ENCODE data around the gene UGT2A1.

DNA sequence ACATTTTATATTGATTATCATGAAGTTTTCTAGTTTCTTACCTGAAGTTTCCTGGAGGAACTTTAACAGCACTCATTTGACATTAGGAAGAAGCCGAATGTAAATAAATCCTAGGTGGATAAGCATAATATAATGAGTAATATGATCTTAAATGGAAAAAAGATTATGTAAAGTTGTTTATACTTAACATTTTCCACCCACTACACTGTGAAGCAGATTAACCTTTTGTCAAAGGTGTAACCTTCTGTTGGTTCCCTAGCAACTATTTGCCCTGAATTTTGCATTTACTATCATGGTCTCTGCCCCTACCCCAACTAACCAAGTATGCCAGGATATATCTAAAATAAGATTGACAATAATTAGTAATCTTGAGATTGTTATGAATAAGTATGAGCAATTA, at the start of gene UGT2A1:
- TF ChIP-seq FOXM1 (IDR thresholded peaks at IDR 0.05; ENCODE audit: borderline replicate concordance, low read depth) (no peak), ZBTB7A (IDR thresholded peaks at IDR 0.05; ENCODE audit: low read depth) (no peak), EP300 (IDR thresholded peaks at IDR 0.05; ENCODE audit: borderline replicate concordance) (no peak), YY1 (IDR thresholded peaks at IDR 0.05; ENCODE audit: low read depth) (no peak), NFIC (IDR thresholded peaks at IDR 0.05) (no peak), RAD21 (IDR thresholded peaks at IDR 0.05; ENCODE audit: low read depth) (no peak), TCF12 (IDR thresholded peaks at IDR 0.05; ENCODE audit: low read depth) (no peak)
- TF ChIP-seq, protein P1, sequence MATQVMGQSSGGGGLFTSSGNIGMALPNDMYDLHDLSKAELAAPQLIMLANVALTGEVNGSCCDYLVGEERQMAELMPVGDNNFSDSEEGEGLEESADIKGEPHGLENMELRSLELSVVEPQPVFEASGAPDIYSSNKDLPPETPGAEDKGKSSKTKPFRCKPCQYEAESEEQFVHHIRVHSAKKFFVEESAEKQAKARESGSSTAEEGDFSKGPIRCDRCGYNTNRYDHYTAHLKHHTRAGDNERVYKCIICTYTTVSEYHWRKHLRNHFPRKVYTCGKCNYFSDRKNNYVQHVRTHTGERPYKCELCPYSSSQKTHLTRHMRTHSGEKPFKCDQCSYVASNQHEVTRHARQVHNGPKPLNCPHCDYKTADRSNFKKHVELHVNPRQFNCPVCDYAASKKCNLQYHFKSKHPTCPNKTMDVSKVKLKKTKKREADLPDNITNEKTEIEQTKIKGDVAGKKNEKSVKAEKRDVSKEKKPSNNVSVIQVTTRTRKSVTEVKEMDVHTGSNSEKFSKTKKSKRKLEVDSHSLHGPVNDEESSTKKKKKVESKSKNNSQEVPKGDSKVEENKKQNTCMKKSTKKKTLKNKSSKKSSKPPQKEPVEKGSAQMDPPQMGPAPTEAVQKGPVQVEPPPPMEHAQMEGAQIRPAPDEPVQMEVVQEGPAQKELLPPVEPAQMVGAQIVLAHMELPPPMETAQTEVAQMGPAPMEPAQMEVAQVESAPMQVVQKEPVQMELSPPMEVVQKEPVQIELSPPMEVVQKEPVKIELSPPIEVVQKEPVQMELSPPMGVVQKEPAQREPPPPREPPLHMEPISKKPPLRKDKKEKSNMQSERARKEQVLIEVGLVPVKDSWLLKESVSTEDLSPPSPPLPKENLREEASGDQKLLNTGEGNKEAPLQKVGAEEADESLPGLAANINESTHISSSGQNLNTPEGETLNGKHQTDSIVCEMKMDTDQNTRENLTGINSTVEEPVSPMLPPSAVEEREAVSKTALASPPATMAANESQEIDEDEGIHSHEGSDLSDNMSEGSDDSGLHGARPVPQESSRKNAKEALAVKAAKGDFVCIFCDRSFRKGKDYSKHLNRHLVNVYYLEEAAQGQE (IDR thresholded peaks at IDR 0.05; ENCODE audit: low read depth): no peak

Measured in Ishikawa (cell line).